SH-SY5Y (cell line): Measurements from ENCODE around the gene TPPP2.

Experiments used
- GATA2 ChIP-seq: IDR thresholded peaks from 2 replicates; pipeline ENCODE4 v1.6.1; 2011; ENCODE audit warnings: mild to moderate bottlenecking, low read depth, low read length
- GATA3 ChIP-seq: IDR thresholded peaks from 2 replicates; pipeline ENCODE4 v1.6.1; 2011; ENCODE audit warnings: low read depth, mild to moderate bottlenecking, low read length, moderate library complexity

Gene TPPP2

GRCh38 chr14:21041676-21042433, 11.8 kb downstream of the TPPP2 start, which contains the start of gene RNASE7:
RNASE7 (plus strand) TSS chr14:21042362; CDS start chr14:21042993, 631 bp downstream.
- TF ChIP-seq GATA2 (no peak), GATA3 (no peak)

- TF ChIP-seq GATA2, result no peak
- TF ChIP-seq GATA3, result no peak
These were observed 12.9 kb downstream of the TPPP2 start for GRCh38 chr14:21042918-21043317.

GRCh38 chr14:21043387-21043973, 13.5 kb downstream of the TPPP2 start:
- TF ChIP-seq GATA3 (no peak), GATA2 (no peak)

- peak; percentile 90 for TF ChIP-seq GATA2
- peak; percentile 56; the same call in 1 of the 2 replicates for TF ChIP-seq GATA3
These were observed 14.1 kb downstream of the TPPP2 start for GRCh38 chr14:21043974-21044618.

GRCh38 chr14:21047378-21047781, 17.4 kb downstream of the TPPP2 start:
- TF ChIP-seq GATA3 (no peak), GATA2 (no peak)

- TF ChIP-seq GATA2, result no peak
- TF ChIP-seq GATA3, result no peak
These were observed 18.6 kb downstream of the TPPP2 start for GRCh38 chr14:21048638-21049037.

- no peak for TF ChIP-seq GATA2
- TF ChIP-seq GATA3, result no peak
These were observed 19.3 kb downstream of the TPPP2 start for GRCh38 chr14:21049271-21049673.

GRCh38 chr14:21050597-21050996, 20.6 kb downstream of the TPPP2 start:
- TF ChIP-seq GATA2 (no peak), GATA3 (no peak)

- TF ChIP-seq GATA2 (no peak), GATA3 (no peak)
These were observed 23.4 kb downstream of the TPPP2 start for GRCh38 chr14:21053184-21054122.

GRCh38 chr14:21054123-21054767, 24.2 kb downstream of the TPPP2 start:
- TF ChIP-seq GATA3 (no peak), GATA2 (no peak)

GRCh38 chr14:21054768-21055145, 24.7 kb downstream of the TPPP2 start:
- no peak for TF ChIP-seq GATA3
- no peak for TF ChIP-seq GATA2

GRCh38 chr14:21055432-21056117, 25.6 kb downstream of the TPPP2 start:
- TF ChIP-seq GATA2 (no peak), GATA3 (no peak)
